HS-5 (cell line): Measurements from ENCODE around the gene KRTAP5-8.
"Not testable (repeated sequence)": the region's sequence is repeated elsewhere in the genome, so short reads cannot be mapped to it uniquely, and the experiment has no call there.

ENCODE experiments used
- DNase-seq: peaks from one replicate; pipeline ENCODE4 v3.0.0-alpha.2; 2012; ENCODE audit warnings: low read depth

KRTAP5-8 gene

DNA sequence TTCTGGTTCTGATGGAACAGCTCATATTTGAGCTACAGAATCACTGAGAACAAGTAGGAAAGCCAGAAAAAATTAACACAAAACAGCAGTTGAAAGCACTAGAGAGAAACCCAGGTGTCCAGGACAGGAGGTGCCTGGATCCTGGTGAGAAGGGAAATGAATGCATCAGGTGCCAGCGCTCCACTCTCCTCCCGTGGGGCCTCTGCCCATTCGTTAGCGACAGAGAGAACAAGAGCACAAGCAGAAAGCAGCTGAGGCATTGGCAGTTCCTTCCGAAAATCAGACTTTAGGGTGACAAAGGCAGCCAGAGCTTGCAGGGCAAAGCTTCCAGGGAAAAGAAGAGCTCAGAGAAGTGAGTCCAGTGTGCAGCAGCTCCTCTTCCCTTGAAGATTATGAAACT is 30.7 kb upstream of the KRTAP5-8 start:
- DNase-seq = no peak

- no peak for DNase-seq
Observed at GRCh38 chr11:71518506-71519471, 19.0 kb upstream of the KRTAP5-8 start.

- no peak for DNase-seq
Observed at GRCh38 chr11:71519546-71519945, 18.3 kb upstream of the KRTAP5-8 start.

DNA sequence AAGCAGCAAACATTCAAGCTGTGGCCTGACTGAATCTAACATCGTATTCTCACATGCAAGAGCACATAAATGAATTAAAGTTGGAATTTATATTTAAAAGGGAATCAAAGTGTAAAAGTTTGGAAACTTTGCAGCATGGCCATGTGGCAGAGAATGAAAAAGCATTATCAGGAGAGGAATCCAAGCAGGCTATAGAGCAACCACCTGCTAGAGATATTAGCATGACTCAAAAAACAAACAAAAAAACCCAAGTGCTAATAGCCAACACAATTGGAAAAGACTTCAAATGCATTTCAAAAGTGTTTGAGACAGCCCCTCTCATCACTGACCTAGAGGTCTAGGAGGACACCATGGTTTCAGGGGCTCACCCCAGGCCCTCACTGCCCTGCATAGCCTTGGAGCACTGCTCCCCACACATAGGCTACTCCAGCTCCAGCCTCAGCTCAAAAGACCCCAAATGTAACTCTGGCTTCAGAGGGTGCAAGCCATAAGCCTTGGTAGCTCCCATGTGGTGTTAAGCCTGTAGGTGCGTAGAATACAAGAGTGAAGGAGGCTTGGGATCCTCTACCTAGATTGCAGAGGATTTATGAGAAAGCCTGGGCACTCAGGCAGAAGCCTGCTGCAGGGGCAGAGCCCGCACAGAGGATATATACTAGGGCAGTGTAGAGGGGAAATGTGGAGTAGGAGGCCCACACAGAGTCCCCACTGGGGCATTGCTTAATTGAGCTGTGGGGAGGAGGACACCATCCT is 12.5 kb upstream of the KRTAP5-8 start:
- no peak for DNase-seq

DNA sequence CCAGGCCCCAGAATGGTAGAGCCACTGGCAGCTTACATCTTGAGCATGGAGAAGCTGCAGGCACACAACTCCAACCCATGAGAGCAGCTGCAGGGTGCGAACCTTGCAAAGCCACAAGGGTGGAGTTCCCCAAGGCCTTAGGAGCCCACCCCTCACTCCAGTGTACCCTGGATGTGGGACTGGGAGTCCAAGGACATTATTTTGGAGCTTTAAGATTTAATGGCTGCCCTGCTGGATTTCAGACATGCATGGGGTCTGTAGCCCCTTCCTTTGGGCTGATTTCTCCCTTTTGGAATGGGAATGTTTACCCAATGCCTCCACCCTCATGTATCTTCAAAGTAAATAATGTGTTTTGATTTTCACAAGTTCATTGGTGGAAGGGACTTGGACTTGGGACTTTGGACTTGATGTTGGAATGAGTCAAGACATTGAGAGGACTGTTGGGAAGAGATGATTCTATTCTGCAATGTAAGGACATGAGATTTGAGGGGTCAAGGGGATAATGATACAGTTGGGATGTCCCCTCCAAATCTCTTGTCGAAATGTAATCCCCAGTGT is 11.8 kb upstream of the KRTAP5-8 start:
- no peak for DNase-seq

DNA sequence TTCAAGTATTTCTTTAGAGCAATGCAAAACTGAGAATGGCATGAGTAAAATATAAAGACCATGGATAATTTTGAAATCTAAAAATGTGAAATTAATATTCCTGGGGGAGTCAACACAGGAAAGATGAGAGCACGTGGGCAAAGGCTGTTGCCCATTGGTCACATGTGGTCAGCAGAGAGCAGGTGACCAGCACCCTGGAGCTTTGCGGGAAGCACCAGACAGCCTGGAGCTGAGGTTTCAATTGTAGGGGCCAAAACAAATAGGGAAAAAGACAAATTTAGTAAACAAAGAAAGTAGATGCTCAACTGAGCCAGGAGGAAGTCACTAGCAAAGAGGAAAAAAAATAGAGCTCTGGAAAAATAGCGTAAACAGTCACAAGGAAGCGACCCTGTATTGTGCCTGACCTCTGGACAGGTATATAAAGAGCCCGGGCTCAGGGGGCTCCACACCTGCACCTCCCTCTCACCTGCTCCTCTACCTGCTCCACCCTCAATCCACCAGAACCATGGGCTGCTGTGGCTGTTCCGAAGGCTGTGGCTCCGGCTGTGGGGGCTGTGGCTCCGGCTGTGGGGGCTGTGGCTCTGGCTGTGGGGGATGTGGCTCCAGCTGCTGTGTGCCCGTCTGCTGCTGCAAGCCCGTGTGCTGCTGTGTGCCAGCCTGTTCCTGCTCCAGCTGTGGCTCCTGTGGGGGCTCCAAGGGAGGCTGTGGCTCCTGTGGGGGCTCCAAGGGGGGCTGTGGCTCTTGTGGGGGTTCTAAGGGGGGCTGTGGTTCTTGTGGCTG is 10.8 kb upstream of the KRTAP5-8 start, which contains the start of gene KRTAP5-7:
TSS of gene KRTAP5-7 (plus strand) at position 472 of the 780 bp plus-strand sequence. CDS start at position 506, 34 bp downstream.
- not testable (repeated sequence) for DNase-seq

DNA sequence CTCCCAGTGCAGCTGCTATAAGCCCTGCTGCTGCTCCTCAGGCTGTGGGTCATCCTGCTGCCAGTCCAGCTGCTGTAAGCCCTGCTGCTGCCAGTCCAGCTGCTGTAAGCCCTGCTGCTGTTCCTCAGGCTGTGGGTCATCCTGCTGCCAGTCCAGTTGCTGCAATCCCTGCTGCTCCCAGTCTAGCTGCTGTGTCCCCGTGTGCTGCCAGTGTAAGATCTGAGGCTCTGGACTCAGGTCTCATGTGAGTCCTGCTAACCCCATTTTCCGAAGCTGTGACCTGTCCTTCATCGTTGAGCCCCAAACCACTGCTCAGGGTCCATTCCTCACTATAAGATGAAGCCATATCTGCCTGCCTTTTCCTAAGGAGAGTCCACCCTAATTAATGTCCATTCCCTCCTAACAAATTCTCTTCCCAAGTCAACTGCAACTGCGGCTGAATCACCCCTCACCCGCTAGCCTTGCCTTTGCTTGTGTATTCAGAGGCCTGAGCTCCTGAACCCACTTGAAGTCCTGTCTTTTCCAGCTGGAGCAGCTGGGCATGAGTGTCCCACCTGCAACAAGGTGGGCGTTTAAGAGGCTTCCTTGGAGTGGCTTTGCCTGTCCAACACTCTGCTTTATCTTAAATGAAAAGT is 10.1 kb upstream of the KRTAP5-8 start:
- DNase-seq = no peak

DNA sequence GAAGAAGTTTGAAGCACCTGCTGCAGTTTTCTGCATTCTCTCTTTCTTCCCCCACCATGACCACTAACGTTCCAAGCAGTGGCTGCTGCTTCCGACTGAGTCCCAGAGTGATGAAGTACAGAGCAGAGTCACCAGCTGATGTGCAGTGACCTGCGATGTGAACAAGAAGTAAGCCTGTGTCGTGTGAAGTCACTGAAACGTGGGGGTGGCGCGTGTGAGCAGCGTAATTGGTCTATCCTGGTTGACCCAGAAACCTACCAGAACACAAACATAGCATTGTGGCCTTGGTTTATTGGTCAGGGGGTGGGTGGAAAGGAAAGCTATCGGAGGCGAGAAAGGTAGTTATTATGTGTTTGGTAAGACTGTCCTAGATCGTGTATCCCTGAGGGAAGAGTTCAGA is 7.2 kb upstream of the KRTAP5-8 start:
- DNase-seq = no peak

- DNase-seq = no peak
Observed at GRCh38 chr11:71532036-71532610, 5.7 kb upstream of the KRTAP5-8 start.

- not testable (repeated sequence) for DNase-seq
Observed at GRCh38 chr11:71534711-71535608, 2.9 kb upstream of the KRTAP5-8 start.

DNA sequence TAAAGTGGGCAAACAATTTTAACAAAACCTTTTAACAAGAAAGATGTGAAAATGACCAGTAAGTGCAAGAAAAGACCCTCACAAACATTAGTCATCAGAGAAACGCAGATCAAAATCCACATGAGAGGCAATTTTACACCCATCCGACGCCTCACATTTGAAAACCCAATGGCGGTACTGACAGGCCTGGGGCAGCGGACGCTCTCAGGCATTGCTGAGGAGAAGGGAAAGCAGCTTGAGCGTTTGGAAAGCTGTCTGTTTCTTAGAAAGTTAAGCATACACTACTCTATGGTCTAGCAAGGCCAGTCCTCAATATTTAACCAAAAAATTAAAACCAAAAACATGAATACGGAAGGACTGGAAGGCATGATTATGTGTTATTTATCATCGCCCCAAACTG is 2.0 kb upstream of the KRTAP5-8 start:
- DNase-seq = no peak

- no peak for DNase-seq
Observed at GRCh38 chr11:71537537-71537936, 288 bp upstream of the KRTAP5-8 start.

GRCh38 chr11:71538666-71538990 is 803 bp downstream of the KRTAP5-8 start:
- DNase-seq = no peak

GRCh38 chr11:71539017-71539416 is 1.2 kb downstream of the KRTAP5-8 start:
- DNase-seq = no peak

- DNase-seq = not testable (repeated sequence)
Observed at GRCh38 chr11:71539971-71540370, 2.1 kb downstream of the KRTAP5-8 start.

DNA sequence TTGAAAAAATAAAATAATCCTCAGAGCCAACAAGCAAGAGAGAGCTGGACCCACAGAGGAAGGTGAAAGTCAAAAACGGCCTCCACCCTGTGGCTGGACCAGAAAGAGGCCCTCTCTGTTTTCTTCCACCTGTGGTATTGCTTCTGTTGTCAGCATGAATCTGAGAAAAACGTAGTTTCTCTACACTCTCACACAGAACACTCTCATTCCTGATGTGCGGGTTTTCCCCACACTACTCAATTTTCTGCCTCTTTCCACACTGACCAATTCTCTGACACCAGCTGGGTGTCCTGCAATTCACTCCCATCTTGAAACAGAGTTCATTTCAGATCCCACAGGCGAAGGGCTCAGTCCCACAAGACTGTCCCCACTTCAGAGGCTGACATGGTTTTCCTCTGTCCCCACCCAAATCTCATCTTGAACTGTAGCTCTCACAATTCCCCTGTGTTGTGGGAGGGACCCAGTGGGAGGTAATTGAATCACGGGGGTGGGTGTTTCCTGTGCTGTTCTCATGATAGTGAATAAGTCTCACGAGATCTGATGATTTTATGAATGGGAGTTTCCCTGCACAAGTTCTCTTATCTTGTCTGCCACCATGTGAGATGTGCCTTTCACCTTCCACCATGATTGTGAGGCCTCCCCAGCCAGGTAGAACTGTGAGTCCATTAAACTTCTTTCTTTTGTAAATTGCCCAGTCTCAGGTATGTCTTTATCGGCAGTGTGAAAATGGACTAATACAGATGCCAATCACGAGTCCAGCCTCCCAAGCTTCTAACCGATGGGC is 2.9 kb downstream of the KRTAP5-8 start:
- DNase-seq = not testable (repeated sequence)

DNA sequence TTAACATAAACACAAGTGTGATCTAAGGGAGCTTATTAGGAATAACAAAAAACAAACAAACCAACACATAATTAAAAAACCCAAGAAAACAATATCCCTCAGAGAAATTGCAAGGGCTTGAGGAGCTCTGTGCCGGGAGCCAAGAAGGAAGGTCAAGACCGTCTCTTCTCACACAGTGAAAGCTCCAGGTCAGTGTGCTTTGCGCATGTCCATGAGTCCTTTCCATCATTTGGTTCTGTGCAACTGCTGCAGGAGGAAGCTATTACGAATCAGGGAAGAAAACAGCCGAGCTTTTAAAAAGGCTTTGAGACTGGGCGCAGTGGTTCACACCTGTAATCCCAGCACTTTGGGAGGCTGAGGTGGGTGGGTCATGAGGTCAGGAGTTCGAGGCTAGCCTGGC is 4.6 kb downstream of the KRTAP5-8 start:
- no peak for DNase-seq

DNA sequence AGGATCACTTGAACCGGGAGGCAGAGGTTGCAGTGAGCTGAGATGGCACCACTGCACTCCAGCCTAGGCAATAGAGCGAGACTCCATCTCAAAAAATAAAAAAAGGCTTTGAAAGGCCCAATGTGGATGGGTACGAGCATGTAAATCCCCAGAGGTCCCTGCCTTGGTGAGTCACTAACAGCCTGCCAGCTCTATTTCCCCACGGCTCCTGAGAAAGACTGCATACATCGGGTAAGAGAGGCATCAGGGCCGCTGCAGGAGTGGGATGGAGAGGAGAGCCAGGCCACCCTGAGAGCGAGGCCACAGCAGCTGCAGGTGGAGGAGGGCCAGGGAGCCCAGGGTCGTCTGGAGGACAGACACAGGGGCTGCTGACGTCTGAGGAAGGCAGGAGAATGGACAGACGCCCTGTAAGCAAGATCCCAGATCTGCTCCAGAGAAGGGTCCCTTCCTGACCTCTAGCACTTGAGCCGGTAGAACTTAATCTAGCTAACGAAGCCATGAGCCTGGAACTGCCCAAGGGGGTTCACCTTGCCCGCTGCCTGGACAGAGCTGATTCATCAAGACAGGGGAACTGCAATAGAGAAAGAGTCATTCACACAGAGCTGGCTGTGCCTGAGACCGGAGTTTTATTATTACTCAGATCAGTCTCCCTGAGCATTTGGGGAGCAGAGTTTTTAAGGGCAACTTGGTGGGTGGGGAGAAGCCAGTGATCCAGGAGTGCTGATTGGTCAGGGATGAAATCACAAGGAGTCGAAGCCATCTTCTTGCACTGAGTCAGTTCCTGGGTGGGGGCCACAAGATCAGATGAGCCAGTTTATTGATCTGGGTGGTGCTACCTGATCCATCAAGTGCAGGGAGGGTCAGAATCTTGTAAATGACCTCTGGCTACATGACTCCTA is 5.3 kb downstream of the KRTAP5-8 start:
- DNase-seq = no peak
